Measurements from ENCODE around the gene SLC22A17.

Gene SLC22A17

GRCh38 chr14:23380976-23381375, 28.3 kb upstream of the SLC22A17 start:
- no peak for DNase-seq

DNA sequence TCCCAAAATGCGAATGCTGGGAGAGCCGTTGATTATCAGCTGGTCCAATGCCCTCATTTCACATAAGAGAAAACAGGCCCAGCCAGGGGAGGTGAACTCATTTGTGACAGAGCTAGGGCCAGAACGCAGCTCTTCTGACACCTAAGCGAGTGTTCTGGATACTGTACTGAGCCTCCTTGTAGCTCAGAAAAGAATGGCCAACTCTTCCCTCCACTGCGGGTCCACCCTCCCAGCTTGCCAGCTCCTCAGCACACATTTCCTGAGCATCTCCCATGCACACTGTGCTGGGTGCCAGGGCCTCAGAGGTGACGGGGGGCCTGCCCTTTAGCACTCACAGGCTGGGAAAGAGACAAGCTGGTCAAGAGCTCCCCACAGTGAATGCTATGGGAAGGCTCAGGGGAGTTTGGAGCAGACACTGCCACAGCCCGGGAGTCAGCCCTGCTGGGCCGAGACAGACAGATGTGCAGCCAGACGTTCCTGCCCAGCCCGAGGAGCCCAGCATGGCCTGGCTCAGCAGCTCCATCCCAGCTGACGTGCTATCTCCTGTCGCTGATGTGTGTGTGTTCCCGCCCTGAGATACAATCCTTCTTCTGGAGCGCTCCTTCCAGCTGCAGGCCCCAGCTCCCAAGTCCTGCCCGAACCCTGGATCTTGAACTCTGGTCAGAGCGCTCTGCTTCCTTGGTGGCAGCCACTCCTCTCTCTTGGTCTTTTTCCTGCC, 27.7 kb upstream of the SLC22A17 start:
- no peak for DNase-seq

- peak; percentile 18 for DNase-seq
These were observed 26.9 kb upstream of the SLC22A17 start for GRCh38 chr14:23379366-23380196.

- DNase-seq, result no peak
These were observed 26.0 kb upstream of the SLC22A17 start for GRCh38 chr14:23378612-23379220.

- DNase-seq, result no peak
These were observed 25.2 kb upstream of the SLC22A17 start for GRCh38 chr14:23377573-23378563.

DNA sequence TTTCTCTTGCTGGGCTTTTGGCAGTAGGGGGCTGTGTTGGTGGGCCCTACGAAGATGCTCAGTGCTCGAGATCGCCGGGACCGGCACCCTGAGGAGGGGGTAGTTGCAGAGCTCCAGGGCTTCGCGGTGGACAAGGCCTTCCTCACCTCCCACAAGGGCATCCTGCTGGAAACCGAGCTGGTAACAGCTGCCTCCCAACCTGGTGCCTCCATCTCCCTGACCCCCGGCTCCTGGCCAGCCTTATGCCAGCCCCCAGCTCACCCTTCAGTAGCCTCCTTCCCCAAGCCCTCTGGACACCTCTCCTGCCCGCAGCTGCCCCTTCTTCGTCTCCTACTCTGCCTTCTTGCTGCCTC, 24.5 kb upstream of the SLC22A17 start:
- no peak for DNase-seq

GRCh38 chr14:23376482-23377197, 24.0 kb upstream of the SLC22A17 start, which contains the start of gene CMTM5:
Gene CMTM5 (plus strand): TSS chr14:23377046. CDS start chr14:23377252, 206 bp downstream.
- no peak for DNase-seq

DNA sequence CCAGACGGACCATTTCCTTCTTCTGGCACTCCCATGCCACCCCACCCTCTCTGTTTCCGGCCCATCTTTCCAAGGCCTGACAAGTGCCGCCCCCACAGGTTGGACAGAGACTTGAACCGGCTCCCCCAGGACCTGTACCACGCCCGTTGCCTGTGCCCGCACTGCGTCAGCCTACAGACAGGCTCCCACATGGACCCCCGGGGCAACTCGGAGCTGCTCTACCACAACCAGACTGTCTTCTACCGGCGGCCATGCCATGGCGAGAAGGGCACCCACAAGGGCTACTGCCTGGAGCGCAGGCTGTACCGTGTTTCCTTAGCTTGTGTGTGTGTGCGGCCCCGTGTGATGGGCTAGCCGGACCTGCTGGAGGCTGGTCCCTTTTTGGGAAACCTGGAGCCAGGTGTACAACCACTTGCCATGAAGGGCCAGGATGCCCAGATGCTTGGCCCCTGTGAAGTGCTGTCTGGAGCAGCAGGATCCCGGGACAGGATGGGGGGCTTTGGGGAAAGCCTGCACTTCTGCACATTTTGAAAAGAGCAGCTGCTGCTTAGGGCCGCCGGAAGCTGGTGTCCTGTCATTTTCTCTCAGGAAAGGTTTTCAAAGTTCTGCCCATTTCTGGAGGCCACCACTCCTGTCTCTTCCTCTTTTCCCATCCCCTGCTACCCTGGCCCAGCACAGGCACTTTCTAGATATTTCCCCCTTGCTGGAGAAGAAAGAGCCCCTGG, 23.0 kb upstream of the SLC22A17 start:
- DNase-seq, result no peak

- DNase-seq, result no peak
These were observed 20.4 kb upstream of the SLC22A17 start for GRCh38 chr14:23373041-23373440.

DNA sequence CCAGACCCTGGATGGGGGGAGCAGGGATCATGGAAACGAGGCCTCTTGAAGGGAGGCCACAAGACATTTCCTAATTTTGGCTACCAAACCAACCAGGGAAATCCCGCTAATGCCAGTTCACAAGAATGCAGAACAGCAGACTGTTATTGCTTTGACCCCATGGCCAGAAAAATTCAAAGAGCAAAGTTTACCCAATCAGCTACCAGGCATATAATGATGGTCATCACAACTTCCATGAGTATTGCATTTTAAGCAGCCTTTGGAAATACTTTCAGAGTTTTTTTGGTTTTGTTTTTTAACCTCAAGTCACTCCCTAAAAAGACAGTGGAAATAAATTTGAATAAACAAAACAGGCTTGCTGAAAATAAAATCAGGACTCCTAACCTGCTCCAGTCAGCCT, 19.8 kb upstream of the SLC22A17 start, which contains the start of gene IL25:
Gene IL25, plus strand, starts transcription at position 301 of the 400 bp plus-strand sequence.
- DNase-seq, result no peak

DNA sequence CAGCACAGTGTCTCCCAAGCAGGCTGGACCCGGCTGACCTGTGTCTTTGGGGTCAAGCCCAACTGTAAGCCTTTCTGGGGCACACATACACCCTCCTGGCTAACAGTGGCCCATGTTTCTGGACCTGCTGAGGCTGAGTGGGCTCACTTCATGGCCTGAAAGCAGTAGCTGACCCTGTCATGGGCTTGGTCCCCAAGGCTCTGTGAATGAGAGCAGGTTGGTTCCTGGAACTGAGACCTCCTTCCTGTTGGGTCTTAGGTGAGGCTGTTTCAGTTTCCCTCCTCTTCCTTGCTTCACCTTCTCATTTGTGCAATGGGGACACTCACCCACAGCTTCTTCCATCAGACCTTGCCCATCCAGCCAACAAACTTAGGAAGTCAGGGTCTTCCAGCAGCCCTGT, 19.2 kb upstream of the SLC22A17 start:
- DNase-seq, result no peak

DNA sequence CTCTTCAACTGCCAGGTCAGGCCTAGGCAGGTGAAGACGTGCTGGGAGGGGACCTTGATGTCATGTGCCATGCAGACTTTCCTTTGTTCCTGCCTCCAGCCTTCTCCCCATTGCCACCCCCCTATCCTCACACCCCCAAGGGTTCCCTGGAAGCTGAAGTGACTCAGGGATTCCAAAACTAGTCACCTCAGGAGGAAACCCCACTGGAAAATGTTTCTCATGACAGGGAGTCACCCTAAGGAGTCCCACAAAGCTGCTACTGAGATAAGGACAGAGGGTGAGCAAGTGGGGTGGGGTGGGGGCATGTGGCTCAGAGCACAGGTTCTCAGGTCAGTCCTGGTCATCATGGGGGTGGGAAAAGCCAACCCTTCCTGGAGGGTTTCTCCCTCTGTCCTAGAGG, 17.5 kb upstream of the SLC22A17 start:
- DNase-seq, result no peak

DNA sequence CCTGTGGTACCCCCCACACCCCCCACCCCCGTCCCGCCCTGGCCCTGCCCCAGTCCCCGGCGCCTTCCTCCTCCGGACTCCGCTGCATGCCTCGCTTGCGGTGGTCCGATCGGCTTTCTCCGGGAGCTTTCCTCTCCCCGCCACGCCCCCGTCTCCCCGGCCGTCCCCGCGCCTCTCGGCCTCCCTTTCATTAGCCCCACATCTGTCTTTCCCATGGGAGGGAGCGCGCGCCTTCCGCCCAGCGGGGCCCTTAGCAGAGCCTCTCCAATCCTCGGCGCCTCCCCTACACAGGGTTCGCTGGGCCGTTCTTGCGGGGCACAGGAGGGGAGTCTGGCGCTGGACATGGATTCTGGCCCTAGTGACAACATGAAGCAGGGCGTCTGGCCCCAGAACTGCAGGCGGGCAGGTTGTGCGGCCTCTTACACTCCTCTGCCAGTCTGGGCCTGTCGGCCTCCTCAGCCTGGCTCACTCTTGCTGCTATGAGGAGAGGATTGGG, 13.8 kb upstream of the SLC22A17 start:
- DNase-seq, result no peak

DNA sequence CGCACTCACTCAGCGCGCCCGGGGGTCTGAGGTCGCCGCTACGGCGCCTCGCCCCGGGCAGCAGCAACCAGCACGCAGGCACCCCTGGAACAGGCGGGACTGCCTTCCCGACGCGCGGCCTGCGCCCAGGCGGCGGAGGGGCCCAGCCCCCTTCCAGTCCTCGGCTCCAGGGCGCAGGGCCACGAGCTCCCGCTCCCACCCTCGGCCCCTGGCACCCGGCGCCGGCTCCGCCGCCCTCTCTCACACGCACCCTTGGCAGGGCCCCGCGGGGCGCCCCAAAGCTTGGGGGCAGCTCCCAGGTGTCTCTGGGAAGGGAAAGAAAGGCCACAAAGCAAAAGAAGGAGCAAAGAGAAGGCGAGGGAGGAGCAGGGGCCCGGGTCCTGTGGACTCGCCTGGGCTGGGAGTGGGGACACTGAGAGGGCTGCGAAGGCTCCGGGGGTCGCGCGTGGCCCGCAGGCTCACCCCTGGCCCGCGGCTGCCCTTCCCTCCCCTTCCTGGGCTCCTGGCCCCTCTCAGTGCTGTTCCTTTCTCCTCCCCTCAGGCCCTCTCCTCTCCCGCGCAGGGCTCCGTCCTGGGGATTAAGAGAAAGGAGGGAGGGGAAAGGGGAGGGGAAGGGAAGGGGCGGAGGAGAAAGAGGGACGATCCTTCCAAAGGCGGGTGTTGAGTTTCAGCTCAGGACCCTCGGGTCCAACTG, 13.2 kb upstream of the SLC22A17 start:
- DNase-seq, result no peak

- DNase-seq, result no peak
These were observed 12.5 kb upstream of the SLC22A17 start, which contains the start of gene EFS for GRCh38 chr14:23365036-23365731. Gene EFS (minus strand): TSS chr14:23365172. CDS start chr14:23365025, 147 bp downstream.

DNA sequence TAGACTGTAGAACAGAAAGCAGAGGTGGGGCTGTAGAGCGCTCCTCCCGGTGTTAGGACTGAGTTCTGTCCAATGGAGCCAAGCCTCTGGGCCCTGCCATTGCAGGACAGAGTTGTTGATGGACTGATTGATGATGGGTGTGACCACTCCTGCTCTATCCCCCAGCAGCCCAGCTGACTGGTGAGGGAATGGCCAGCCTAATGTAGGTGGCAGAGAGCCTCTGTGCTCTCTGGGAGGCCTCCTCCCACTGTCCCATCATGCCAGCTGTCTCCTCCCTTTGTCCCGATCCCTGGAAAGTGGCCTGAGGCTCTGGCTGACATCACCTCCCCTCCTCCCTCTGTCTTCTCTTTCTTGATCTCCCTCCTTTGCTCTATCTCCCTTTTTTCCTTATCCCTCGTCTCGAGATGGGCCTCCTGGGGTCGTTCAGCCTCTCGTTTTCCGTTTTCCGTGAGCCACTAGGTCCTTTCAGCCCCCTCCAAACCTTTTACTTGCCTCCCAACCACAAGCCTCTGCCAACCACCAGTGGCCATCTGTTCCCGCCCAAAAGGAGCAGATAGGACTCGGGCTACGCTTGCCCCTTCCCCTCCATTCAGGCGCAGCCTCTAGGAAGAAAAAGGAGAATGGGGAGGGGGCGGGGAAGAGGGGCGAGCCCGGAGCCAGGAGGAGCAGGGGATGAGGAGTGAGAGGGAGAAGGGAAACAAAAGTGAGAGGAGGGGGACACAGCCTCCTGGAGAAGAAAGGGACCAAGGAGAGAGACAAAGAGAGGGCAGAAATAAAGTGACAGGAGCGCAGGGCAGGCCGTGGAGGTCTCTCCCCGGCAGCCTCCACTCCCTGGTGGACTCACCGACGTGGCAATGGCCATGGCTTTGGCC, 11.7 kb upstream of the SLC22A17 start:
- DNase-seq, result no peak

DNA sequence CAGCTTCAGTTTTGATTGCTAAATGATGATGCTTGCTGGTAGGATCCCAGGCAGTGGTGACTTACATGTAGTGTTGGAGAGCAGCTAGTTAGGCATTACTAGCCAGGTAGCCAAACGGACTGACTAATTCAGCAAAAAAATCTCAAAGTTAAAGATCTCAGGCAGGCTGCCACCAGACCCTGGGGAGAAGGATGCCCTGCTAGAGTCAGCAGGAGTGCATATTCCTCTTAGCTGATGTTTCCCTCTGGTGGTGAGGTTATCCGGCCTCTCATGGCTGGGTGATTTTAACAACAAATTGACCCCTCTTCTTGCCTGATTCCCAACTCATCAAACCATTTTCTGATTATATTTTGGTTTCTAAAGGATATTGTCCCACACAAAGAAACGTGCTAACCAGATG, 9.5 kb upstream of the SLC22A17 start:
- no peak for DNase-seq

GRCh38 chr14:23361763-23362162, 9.1 kb upstream of the SLC22A17 start:
- DNase-seq, result no peak

All from NCI-H526 treated with DMSO at 0.1 percent for 48 hours (cell line).